GM23338 (cell line): ENCODE data around the gene POLR2H. TPM values are rescaled to one million over a fixed set of nuclear protein-coding genes. Genes with fewer than 3 reads are reported as not detected.
A peak's percentile ranks its signal among the peaks of the same experiment; 100 is the strongest.

Experiments used
- ATAC-seq: fragments of 200-7000 bp; cut with Tn5 transposase; 3 replicates; pipeline ENCODE4 v1.9.1; 2020
- DNase-seq: peaks from one replicate; pipeline ENCODE4 v3.0.0-alpha.2; 2015; ENCODE audit warnings: low spot score
- H2AFZ ChIP-seq: fragments of 200-600 bp; sonication (generic); 2 replicates; pipeline ENCODE4 v1.8.0; 2016; ENCODE audit warnings: antibody characterized with exemption, mild to moderate bottlenecking, moderate library complexity
- H3F3A ChIP-seq: fragments of 200-600 bp; sonication (generic); replicated peaks from 2 replicates; pipeline ENCODE4 v1.8.0; 2017; ENCODE audit warnings: antibody characterized with exemption, mixed run types, low read depth
- H3K27ac ChIP-seq: fragments of 200-600 bp; sonication (generic); 2 replicates; pipeline ENCODE4 v1.6.1; 2016; ENCODE audit warnings: low read depth
- H3K27me3 ChIP-seq: fragments of 200-600 bp; sonication (generic); 2 replicates; pipeline ENCODE4 v1.8.0; 2016; ENCODE audit warnings: mild to moderate bottlenecking, mixed run types, moderate library complexity; ENCODE audit not compliant: insufficient read depth
- H3K36me3 ChIP-seq: fragments of 200-600 bp; sonication (generic); 2 replicates; pipeline ENCODE4 v1.8.0; 2016; ENCODE audit warnings: mild to moderate bottlenecking; ENCODE audit not compliant: insufficient read depth
- H3K4me1 ChIP-seq: fragments of 200-600 bp; sonication (generic); 2 replicates; pipeline ENCODE4 v1.8.0; 2016; ENCODE audit warnings: mild to moderate bottlenecking, moderate library complexity; ENCODE audit not compliant: insufficient read depth
- H3K4me2 ChIP-seq: fragments of 200-600 bp; sonication (generic); 2 replicates; pipeline ENCODE4 v1.7.1; 2017; ENCODE audit warnings: mixed run types
- H3K4me3 ChIP-seq: fragments of 200-600 bp; sonication (generic); 2 replicates; pipeline ENCODE4 v1.6.1; 2016; ENCODE audit warnings: mixed run types
- H3K79me2 ChIP-seq: fragments of 200-600 bp; sonication (generic); replicated peaks from 2 replicates; pipeline ENCODE4 v1.8.0; 2017; ENCODE audit warnings: mild to moderate bottlenecking; ENCODE audit not compliant: insufficient read depth
- H3K9me2 ChIP-seq: fragments of 200-600 bp; sonication (generic); 2 replicates; pipeline ENCODE4 v1.8.0; 2017; ENCODE audit not compliant: insufficient read depth
- H4K20me1 ChIP-seq: fragments of 200-600 bp; sonication (generic); replicated peaks from 2 replicates; pipeline ENCODE4 v1.8.0; 2017; ENCODE audit warnings: mild to moderate bottlenecking; ENCODE audit not compliant: insufficient read depth
- H3K27ac Mint-ChIP-seq: 2 replicates; pipeline ENCODE4 v1.8.0; 2020; ENCODE audit warnings: inconsistent platforms, mild to moderate bottlenecking, moderate library complexity, mixed read lengths
- H3K27me3 Mint-ChIP-seq: 3 replicates; pipeline ENCODE4 v1.8.0; 2022; ENCODE audit warnings: low read depth, mild to moderate bottlenecking, moderate library complexity, mixed read lengths, inconsistent platforms; ENCODE audit not compliant: insufficient read depth, poor library complexity
- H3K36me3 Mint-ChIP-seq: 3 replicates; pipeline ENCODE4 v1.8.0; 2021; ENCODE audit warnings: low read depth, mild to moderate bottlenecking, inconsistent platforms, moderate library complexity, mixed read lengths
- H3K4me1 Mint-ChIP-seq: 3 replicates; pipeline ENCODE4 v1.8.0; 2020; ENCODE audit warnings: mild to moderate bottlenecking, inconsistent platforms, mixed read lengths
- H3K4me3 Mint-ChIP-seq: 3 replicates; pipeline ENCODE4 v1.8.0; 2021; ENCODE audit warnings: moderate library complexity, mild to moderate bottlenecking, inconsistent platforms, mixed read lengths
- H3K9me3 Mint-ChIP-seq: 3 replicates; pipeline ENCODE4 v1.8.0; 2020; ENCODE audit warnings: moderate library complexity, mild to moderate bottlenecking, inconsistent platforms, mixed read lengths
- CREB1 ChIP-seq: fragments of 250-450 bp; sonication (Bioruptor Pico); IDR thresholded peaks from 2 replicates; pipeline ENCODE4 v1.5.0; 2020; ENCODE audit warnings: low read depth, mild to moderate bottlenecking, moderate library complexity
- CTCF ChIP-seq, 2 experiments: fragments of 200-600 bp in 1 of 2; sonication (generic) in 1 of 2; conservative IDR thresholded peaks; 2 replicates each; pipeline versions ENCODE4 v1.5.1 to v1.6.1; 2016 to 2017; ENCODE audit warnings: antibody characterized with exemption in 2 of 2, low read depth in 2 of 2, mild to moderate bottlenecking in 2 of 2, moderate library complexity in 1 of 2
- ETS1 ChIP-seq: IDR thresholded peaks from 2 replicates; pipeline ENCODE4 v1.6.1; 2016; ENCODE audit warnings: antibody characterized with exemption
- EZH2 ChIP-seq: fragments of 200-600 bp; sonication (generic); IDR thresholded peaks from one replicate; pipeline ENCODE4 v1.8.0; 2017; ENCODE audit warnings: antibody characterized with exemption, mild to moderate bottlenecking, low read depth; ENCODE audit not compliant: unreplicated experiment
- JUNB ChIP-seq: IDR thresholded peaks from one replicate; pipeline ENCODE4 v1.6.1; 2016; ENCODE audit warnings: antibody characterized with exemption; ENCODE audit not compliant: unreplicated experiment
- NANOG ChIP-seq: IDR thresholded peaks from 2 replicates; pipeline ENCODE4 v1.6.1; 2016; ENCODE audit warnings: antibody characterized with exemption, borderline replicate concordance
- POLR2AphosphoS5 ChIP-seq: IDR thresholded peaks from 2 replicates; pipeline ENCODE4 v1.6.1; 2016; ENCODE audit warnings: antibody characterized with exemption, low read depth
- STAT1 ChIP-seq: IDR thresholded peaks from one replicate; pipeline ENCODE4 v1.6.1; 2016; ENCODE audit warnings: antibody characterized with exemption; ENCODE audit not compliant: unreplicated experiment
- ZNF114 ChIP-seq: fragments of 250-450 bp; sonication (Bioruptor Pico); IDR thresholded peaks from 2 replicates; pipeline ENCODE4 v1.5.0; 2020; ENCODE audit warnings: mild to moderate bottlenecking, moderate library complexity
- ZNF331 ChIP-seq: fragments of 250-450 bp; sonication (Bioruptor Pico); IDR thresholded peaks from 2 replicates; pipeline ENCODE4 v1.5.0; 2020; ENCODE audit warnings: low read depth, mild to moderate bottlenecking, moderate library complexity
- ZNF462 ChIP-seq: fragments of 250-450 bp; sonication (Bioruptor Pico); IDR thresholded peaks from 2 replicates; pipeline ENCODE4 v1.5.0; 2020; ENCODE audit warnings: mild to moderate bottlenecking, moderate library complexity
- polyA plus RNA-seq: library from polyadenylated mRNA; unstranded; fragments of >200 nt; fragmentation: Nextera tagmentation; extraction: Ambion mirVana; gene quantifications from 2 replicates; pipeline ENCODE4 v1.2.1, GENCODE V29; 2016
- total RNA-seq: library from RNA; depleted of rRNA; stranded (reverse); fragments of >200 nt; shearing (Covaris generic); gene quantifications from 2 replicates; pipeline ENCODE4 v1.2.3, GENCODE V29; 2014

Gene POLR2H
- total and polyA plus RNA-seq, 2 experiments from 2014 or later: 190 to 199 TPM

- H3K27ac Mint-ChIP-seq: no peak overlapping the region
- H3K36me3 ChIP-seq: 0 out of 2 replicates have a peak, but pooled peaks cover 3% of the 10 kb centered on the region
- H3K9me3 Mint-ChIP-seq: no peaks in the 10 kb centered on the region
Observed at GRCh38 chr3:184351511-184352148, 9.9 kb upstream of the POLR2H start.

GRCh38 chr3:184352149-184352785, 9.2 kb upstream of the POLR2H start:
- Histone ChIP-seq H4K20me1 (0 out of 2 replicates have a peak, but pooled peaks cover 4% of the 10 kb centered on the region), H3K4me2 (no peak overlapping the region), H3K27ac (no peak overlapping the region), H3K4me3 (no peak overlapping the region), H3K36me3 (0 out of 2 replicates have a peak, but pooled peaks cover 3% of the 10 kb centered on the region), H3K4me1 (peaks cover 6% of the 10 kb centered on the region; the same call in 1 of the 2 replicates), H3K27me3 (no peaks in the 10 kb centered on the region), H2AFZ (no peak overlapping the region), H3F3A (0 out of 2 replicates have a peak, but pooled peaks cover 2% of the 10 kb centered on the region), H3K79me2 (no peaks in the 10 kb centered on the region), H3K9me2 (no peaks in the 10 kb centered on the region)
- no peaks in the 10 kb centered on the region for H3K9me3 Mint-ChIP-seq
- no peaks in the 10 kb centered on the region for H3K27me3 Mint-ChIP-seq
- no peak overlapping the region for H3K4me3 Mint-ChIP-seq
- ATAC-seq: no peak
- peaks cover 8% of the 10 kb centered on the region for H3K4me1 Mint-ChIP-seq
- H3K27ac Mint-ChIP-seq: no peak overlapping the region
- DNase-seq: no peak
- peaks cover 32% of the 10 kb centered on the region for H3K36me3 Mint-ChIP-seq
- no peak for TF ChIP-seq POLR2AphosphoS5
- TF ChIP-seq STAT1: no peak
- no peak for TF ChIP-seq ZNF462
- TF ChIP-seq ZNF331 (CRISPR knock-in tag): no peak
- TF ChIP-seq CTCF (conservative IDR thresholded peaks at IDR 0.05; ENCODE audit: low read depth in 2 of 2): no peak
- no peak for TF ChIP-seq ETS1
- no peak for TF ChIP-seq ZNF114 (CRISPR knock-in tag)
- TF ChIP-seq JUNB: no peak
- TF ChIP-seq CREB1 (CRISPR knock-in tag): no peak
- TF ChIP-seq NANOG: no peak
- no peak for TF ChIP-seq EZH2

More at GRCh38 chr3:184351511-184352148, 9.9 kb upstream of the POLR2H start:
- no peak overlapping the region for H3K4me3 ChIP-seq
- no peak overlapping the region for H2AFZ ChIP-seq
- no peaks in the 10 kb centered on the region for H3K9me2 ChIP-seq
- no peaks in the 10 kb centered on the region for H3K27me3 ChIP-seq
- no peak for DNase-seq
- 0 out of 2 replicates have a peak, but pooled peaks cover 4% of the 10 kb centered on the region for H4K20me1 ChIP-seq
- no peak for ATAC-seq
- peaks cover 6% of the 10 kb centered on the region; the same call in 1 of the 2 replicates for H3K4me1 ChIP-seq
- H3K27ac ChIP-seq: peak overlapping the region; percentile 59; the same call in 1 of the 2 replicates
- no peaks in the 10 kb centered on the region for H3K79me2 ChIP-seq
- 0 out of 2 replicates have a peak, but pooled peaks cover 2% of the 10 kb centered on the region for H3F3A ChIP-seq
- H3K4me3 Mint-ChIP-seq: no peak overlapping the region; the same call in 2 of the 3 replicates
- H3K4me1 Mint-ChIP-seq: peaks cover 8% of the 10 kb centered on the region
- no peak for TF ChIP-seq STAT1
- TF ChIP-seq ZNF114 (CRISPR knock-in tag): no peak
- H3K4me2 ChIP-seq: no peak overlapping the region
- H3K27me3 Mint-ChIP-seq: peaks cover 1% of the 10 kb centered on the region
- peaks cover 28% of the 10 kb centered on the region for H3K36me3 Mint-ChIP-seq
